ENCODE data around the gene RPS24. TPM values are rescaled to one million over a fixed set of nuclear protein-coding genes. Genes with fewer than 3 reads are reported as not detected.

RPS24 gene
- total RNA-seq, 1 experiment from 2014 or later = 9,576 TPM

- H4K20me1 ChIP-seq (ENCODE audit: low read length) = 0 out of 2 replicates have a peak, but pooled peaks cover 8% of the 10 kb centered on the region
- no peaks in the 10 kb centered on the region for H3K27me3 ChIP-seq (ENCODE audit: low read length)
- no peak overlapping the region for H3K27ac ChIP-seq (ENCODE audit: low read length)
- H3K4me1 ChIP-seq (ENCODE audit: insufficient read depth, low read length) = peaks cover 10% of the 10 kb centered on the region
- no peak overlapping the region for H2AFZ ChIP-seq (ENCODE audit: low read length)
- no peaks in the 10 kb centered on the region for H3F3A ChIP-seq (ENCODE audit: low read length, unreplicated experiment)
- CTCF ChIA-PET = interaction anchor here (0.6 to 1.5 kb wide), 3 partner anchors 27 to 1074 kb away, joined by 3 to 14 read pairs (median 7); no protein-coding TSS in a partner anchor
- intact Hi-C loops (cut with micrococcal nuclease) = no loop called here
- ATAC-seq = no peak
- no peak overlapping the region for H3K4me3 ChIP-seq (ENCODE audit: low read length)
- no peak overlapping the region for H3K9ac ChIP-seq (ENCODE audit: low read length)
- H3K79me2 ChIP-seq (ENCODE audit: low read length) = no peaks in the 10 kb centered on the region
- BruUV-seq (replicated peaks) = no TSS peak
- H3K36me3 ChIP-seq (ENCODE audit: low read depth, low read length) = peaks cover 91% of the 10 kb centered on the region
- no peak overlapping the region for H3K4me2 ChIP-seq (ENCODE audit: low read length)
- POLR2A ChIA-PET (ENCODE audit: unreplicated experiment) = interaction anchor here (0.5 to 0.6 kb wide), 2 partner anchors 44 to 328 kb away, joined by 3 to 9 read pairs; no protein-coding TSS in a partner anchor
- no peaks in the 10 kb centered on the region for H3K9me3 ChIP-seq (ENCODE audit: low read length)
- no peaks in the 10 kb centered on the region for H3K9me2 ChIP-seq (replicated peaks; ENCODE audit: low read length)
- TF ChIP-seq CTCF (conservative IDR thresholded peaks at IDR 0.05; ENCODE audit: low read depth, low read length) = no peak
- TF ChIP-seq EZH2 (IDR thresholded peaks at IDR 0.05; ENCODE audit: low read length, unreplicated experiment) = no peak
- no peak for TF ChIP-seq EZH2phosphoT487 (IDR thresholded peaks at IDR 0.05; ENCODE audit: borderline replicate concordance, low read length)
- DNase-seq = no peak
Observed at GRCh38 chr10:78010278-78010677, 23.4 kb upstream of the RPS24 start.

DNA sequence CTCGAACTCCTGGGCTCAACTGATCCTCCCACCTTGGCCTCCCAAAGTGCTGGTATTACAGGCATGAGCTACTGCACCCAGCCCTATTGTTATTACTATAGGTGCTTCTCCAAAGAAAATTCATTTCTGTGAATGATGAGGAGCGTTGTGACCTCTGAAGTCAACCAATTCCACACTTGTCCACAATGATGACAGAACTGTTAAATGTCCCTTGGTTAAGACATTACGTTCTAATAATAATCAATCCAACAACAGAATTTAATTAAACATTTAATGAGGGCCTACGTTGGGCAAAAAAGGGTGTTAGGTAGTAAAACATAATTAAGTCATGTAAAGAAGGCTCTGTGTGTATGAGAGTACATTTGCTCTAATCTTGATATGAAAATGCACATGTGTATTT, 22.6 kb upstream of the RPS24 start:
- H4K20me1 ChIP-seq (ENCODE audit: low read length) = 0 out of 2 replicates have a peak, but pooled peaks cover 8% of the 10 kb centered on the region
- H3K9ac ChIP-seq (ENCODE audit: low read length) = no peak overlapping the region
- H3K4me2 ChIP-seq (ENCODE audit: low read length) = no peak overlapping the region
- DNase-seq (no peak), ATAC-seq (no peak)
- no peaks in the 10 kb centered on the region for H3K79me2 ChIP-seq (ENCODE audit: low read length)
- peaks cover 91% of the 10 kb centered on the region for H3K36me3 ChIP-seq (ENCODE audit: low read depth, low read length)
- H3K9me2 ChIP-seq (replicated peaks; ENCODE audit: low read length) = no peaks in the 10 kb centered on the region
- H3K27me3 ChIP-seq (ENCODE audit: low read length) = no peaks in the 10 kb centered on the region
- ChIA-PET POLR2A (ENCODE audit: unreplicated experiment) (interaction anchor here (0.5 kb wide), 1 partner anchor 45 kb away, joined by 3 read pairs; no protein-coding TSS in a partner anchor), CTCF (no interaction called here)
- no peak overlapping the region for H3K4me3 ChIP-seq (ENCODE audit: low read length)
- H3K9me3 ChIP-seq (ENCODE audit: low read length) = no peaks in the 10 kb centered on the region
- H3K27ac ChIP-seq (ENCODE audit: low read length) = no peak overlapping the region
- intact Hi-C loops (cut with micrococcal nuclease) = no loop called here
- no peak overlapping the region for H2AFZ ChIP-seq (ENCODE audit: low read length)
- peaks cover 10% of the 10 kb centered on the region for H3K4me1 ChIP-seq (ENCODE audit: insufficient read depth, low read length)
- no peaks in the 10 kb centered on the region for H3F3A ChIP-seq (ENCODE audit: low read length, unreplicated experiment)
- no peak for TF ChIP-seq EZH2phosphoT487 (IDR thresholded peaks at IDR 0.05; ENCODE audit: borderline replicate concordance, low read length)
- BruUV-seq (replicated peaks) = no TSS peak

GRCh38 chr10:78013564-78013963, 20.1 kb upstream of the RPS24 start:
- H3K4me2 ChIP-seq (ENCODE audit: low read length) = no peak overlapping the region
- no peaks in the 10 kb centered on the region for H3K9me3 ChIP-seq (ENCODE audit: low read length)
- POLR2A ChIA-PET (ENCODE audit: unreplicated experiment) = no interaction called here
- peaks cover 93% of the 10 kb centered on the region for H3K36me3 ChIP-seq (ENCODE audit: low read depth, low read length)
- H3K4me3 ChIP-seq (ENCODE audit: low read length) = no peak overlapping the region
- DNase-seq (no peak), ATAC-seq (no peak)
- H3K9me2 ChIP-seq (replicated peaks; ENCODE audit: low read length) = no peaks in the 10 kb centered on the region
- no peaks in the 10 kb centered on the region for H3K4me1 ChIP-seq (ENCODE audit: insufficient read depth, low read length)
- TF ChIP-seq CTCF (conservative IDR thresholded peaks at IDR 0.05; ENCODE audit: low read depth, low read length) (no peak), EZH2phosphoT487 (IDR thresholded peaks at IDR 0.05; ENCODE audit: borderline replicate concordance, low read length) (no peak), EZH2 (IDR thresholded peaks at IDR 0.05; ENCODE audit: low read length, unreplicated experiment) (no peak)
- BruUV-seq (replicated peaks) = no TSS peak
- no peaks in the 10 kb centered on the region for H3K27me3 ChIP-seq (ENCODE audit: low read length)
- H3K9ac ChIP-seq (ENCODE audit: low read length) = no peak overlapping the region
- intact Hi-C loops (cut with micrococcal nuclease) = no loop called here
- H3K79me2 ChIP-seq (ENCODE audit: low read length) = no peaks in the 10 kb centered on the region
- no peak overlapping the region for H3K27ac ChIP-seq (ENCODE audit: low read length)
- 0 out of 2 replicates have a peak, but pooled peaks cover 3% of the 10 kb centered on the region for H4K20me1 ChIP-seq (ENCODE audit: low read length)
- CTCF ChIA-PET = interaction anchor here (0.6 kb wide), 1 partner anchor 87 kb away, joined by 3 read pairs; the partner anchor contains the start of gene DLG5
- no peak overlapping the region for H2AFZ ChIP-seq (ENCODE audit: low read length)
- no peaks in the 10 kb centered on the region for H3F3A ChIP-seq (ENCODE audit: low read length, unreplicated experiment)

All from PC-3 (cell line).